G401.6 (cell line): Measurements from ENCODE around the gene CFAP73.
"Not testable (repeated sequence)": the region's sequence is repeated elsewhere in the genome, so short reads cannot be mapped to it uniquely, and the experiment has no call there.

Experiments used
- FAIRE-seq: peaks from 2 replicates; lab custom pipeline; 2012; peaks lifted over from hg19 to GRCh38; lab: Jason Lieb, UNC

Gene CFAP73

GRCh38 chr12:113119980-113120669 lies 29.4 kb upstream of the CFAP73 start:
- FAIRE-seq, result no peak

DNA sequence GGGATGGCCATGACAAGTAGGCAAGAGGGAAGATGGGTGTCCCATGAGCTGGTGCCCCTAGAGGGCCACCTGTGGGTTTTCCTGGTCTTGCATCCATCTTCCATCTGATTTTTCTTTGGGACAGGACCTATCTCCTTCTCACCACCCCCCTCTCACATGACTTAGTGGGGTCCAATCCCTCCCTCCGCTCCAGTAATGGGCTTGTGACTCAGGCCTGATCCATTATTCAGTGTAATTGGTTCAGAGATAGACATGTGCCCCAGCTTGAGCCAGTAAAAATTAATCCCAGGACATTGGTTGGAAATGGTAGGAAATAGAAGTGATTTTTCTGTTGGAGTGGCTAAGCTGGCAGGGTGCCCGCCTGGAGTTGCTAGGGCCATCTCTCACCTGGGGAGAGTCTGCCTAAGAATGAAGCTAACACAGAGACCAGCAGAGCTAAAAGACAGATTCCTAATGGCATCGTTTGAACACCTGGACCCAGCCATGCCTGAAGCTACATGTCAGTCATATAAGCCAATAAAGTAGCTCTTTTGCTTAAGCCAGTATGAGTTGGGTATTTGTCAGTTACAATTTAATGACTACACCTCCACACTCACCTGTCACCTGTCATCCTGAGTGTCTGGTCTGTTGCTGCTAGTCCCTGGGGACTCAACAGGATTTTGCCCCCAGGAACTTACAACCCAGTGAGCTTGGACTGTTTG lies 28.7 kb upstream of the CFAP73 start:
- no peak for FAIRE-seq

DNA sequence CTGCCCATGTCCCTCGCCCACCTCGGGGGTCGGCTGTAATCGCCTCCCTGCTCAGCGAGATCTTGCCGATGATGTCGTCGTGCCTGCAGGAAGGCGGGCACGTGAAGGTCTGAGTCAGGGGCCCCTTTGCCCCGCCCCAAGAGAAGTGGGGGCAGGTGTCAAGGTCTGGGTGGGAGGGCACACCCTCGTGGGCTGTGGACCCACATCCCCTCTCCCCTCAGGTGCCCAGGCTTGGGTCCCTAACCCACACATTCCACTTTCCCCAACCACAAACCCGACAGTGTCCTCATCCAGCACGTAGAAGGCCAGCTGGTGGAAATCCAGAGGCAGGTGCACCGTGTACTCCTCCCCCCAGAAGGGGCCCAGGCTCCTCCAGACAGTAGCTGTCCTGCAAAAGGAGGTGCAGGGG lies 21.7 kb upstream of the CFAP73 start:
- FAIRE-seq, result no peak

- FAIRE-seq, result no peak
Measured at GRCh38 chr12:113128802-113129663, 20.5 kb upstream of the CFAP73 start.

GRCh38 chr12:113129664-113130456 lies 19.7 kb upstream of the CFAP73 start:
- no peak for FAIRE-seq

GRCh38 chr12:113130457-113131135 lies 18.9 kb upstream of the CFAP73 start:
- no peak for FAIRE-seq

GRCh38 chr12:113131556-113131955 lies 18.0 kb upstream of the CFAP73 start:
- no peak for FAIRE-seq

DNA sequence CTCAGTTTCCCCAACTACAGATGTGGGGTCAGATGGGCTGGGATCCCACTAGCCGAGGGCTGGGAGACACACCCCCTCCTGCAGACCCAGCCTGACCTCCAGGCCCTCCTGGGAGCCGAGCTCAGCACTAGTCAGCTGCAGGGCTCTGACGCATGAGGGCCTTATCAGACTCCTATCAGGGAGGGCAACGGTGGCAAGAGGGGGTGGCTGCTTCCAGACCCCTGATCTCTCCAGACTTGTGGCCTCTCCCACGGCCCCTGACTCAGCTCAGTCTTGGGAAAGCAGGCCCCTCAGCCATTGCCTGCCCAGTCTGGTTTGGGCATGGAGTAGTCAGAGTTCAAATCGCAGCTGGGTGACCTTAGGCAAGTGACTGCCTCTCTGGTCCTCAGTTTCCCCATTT lies 16.5 kb upstream of the CFAP73 start:
- FAIRE-seq, result no peak

DNA sequence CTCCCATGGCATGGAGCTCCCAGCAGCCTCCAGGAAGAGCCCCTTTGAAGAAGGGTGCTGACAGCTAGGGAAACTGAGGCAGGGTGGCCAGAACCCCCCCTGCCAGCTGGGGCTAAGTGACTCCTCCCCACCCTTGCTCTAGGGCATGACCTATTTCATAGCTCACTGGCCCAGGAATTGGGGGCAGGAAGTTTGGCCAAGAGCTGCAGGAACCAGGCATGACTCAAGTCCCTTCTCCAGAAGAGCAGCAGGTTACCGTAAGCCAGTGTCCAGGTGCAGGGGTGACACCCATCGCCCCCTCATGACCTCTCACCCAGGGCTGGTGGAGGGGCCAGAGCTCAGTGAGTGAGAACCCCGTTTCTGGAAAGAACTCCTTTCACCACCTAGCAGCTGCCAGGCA lies 15.9 kb upstream of the CFAP73 start:
- FAIRE-seq, result no peak

DNA sequence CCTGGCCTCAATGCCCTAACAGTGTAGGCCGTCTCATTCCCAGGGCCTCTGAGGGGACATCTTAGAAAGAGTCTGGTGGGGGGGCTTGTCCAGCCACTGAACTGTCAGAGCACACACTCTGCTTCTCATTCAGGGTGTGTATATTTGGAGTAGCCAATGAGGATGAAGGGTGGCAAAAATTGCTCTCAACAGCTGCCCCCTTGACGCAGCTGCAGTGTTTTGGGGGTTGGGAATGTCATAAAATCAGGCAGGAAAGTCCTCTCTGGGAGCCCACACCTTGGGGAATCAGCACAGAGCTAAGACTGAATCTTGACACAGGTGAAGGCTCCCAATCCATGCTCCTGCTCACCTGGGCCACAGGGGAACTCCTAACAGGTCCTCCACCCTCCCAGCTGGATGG lies 15.5 kb upstream of the CFAP73 start:
- no peak for FAIRE-seq

- FAIRE-seq, result no peak
Measured at GRCh38 chr12:113134521-113134951, 15.0 kb upstream of the CFAP73 start.

DNA sequence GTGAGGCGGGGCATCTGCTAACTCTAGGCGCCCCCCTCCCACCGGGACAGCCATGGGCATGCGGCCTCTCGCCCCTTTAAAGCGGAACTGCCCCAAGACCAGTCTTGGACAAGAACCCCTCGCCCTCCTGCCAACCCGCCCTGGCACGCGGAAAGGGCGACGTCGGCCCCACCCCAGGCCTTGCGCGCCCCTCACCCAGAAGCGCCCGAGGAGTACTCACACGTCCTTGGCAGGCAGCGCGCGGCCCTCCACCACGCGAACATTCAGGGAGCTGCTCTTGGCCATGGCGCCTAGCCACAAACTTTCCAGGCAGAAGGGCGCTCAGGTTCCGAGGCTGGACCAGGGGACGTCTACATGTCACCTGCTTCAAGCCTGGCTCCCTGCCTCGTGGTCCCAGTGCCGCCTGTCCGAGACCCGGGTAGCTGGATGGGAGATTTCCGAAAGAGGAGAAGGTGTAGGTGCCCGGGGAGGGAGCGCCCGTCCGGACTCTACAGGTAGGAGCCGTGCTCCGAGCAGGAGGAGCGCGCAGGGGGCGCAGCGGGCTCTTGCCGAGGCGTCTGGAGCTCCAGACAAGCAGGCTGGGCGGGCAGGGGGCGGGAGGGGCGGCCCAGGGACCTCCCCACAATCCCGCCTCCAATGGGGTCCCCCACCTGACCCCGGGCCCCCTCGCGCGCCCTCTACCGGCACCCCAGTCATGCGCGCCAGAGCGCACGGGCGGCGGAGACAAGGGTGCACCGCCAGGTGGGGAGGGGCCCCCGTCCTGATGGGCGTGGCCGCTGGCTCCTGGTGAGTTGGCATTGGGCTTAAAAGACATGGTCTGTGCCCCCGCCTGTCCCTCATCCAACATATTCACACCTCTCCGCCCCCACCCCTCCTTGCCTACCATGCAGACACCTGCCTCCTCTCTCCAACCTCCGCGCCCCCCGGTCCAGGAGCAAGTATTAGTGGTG lies 14.1 kb upstream of the CFAP73 start, which contains the start of gene RASAL1:
Gene RASAL1, minus strand, starts transcription at position 584 of the 950 bp plus-strand sequence. Its CDS starts 299 bp downstream, at position 285.
- no peak for FAIRE-seq

GRCh38 chr12:113136128-113136989 lies 13.2 kb upstream of the CFAP73 start:
- no peak for FAIRE-seq

DNA sequence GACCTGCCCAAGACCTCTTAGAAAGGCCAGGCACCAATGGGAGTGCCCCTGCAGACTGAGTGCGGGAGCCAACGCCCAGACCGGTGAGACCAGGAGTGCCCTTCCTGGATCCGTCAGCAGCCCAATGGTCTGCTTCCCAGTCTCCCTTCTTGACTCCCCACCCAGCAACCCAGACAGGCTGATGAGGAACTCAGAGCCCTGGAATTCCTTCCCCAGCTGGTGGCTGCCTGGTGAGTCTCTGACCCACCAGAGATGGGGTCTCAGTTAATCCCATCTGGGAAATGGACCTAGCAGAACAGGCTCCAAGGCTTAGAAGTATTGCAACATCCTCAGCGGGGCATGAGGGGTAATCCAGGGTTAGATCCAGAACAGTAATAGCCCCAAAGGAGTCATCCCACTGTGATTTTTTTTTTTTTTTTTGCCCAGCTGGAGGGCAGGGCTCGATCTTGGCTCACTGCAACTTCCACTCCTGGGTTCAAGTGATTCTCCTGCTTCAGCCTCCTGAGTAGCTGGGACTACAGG lies 12.5 kb upstream of the CFAP73 start:
- FAIRE-seq, result no peak

DNA sequence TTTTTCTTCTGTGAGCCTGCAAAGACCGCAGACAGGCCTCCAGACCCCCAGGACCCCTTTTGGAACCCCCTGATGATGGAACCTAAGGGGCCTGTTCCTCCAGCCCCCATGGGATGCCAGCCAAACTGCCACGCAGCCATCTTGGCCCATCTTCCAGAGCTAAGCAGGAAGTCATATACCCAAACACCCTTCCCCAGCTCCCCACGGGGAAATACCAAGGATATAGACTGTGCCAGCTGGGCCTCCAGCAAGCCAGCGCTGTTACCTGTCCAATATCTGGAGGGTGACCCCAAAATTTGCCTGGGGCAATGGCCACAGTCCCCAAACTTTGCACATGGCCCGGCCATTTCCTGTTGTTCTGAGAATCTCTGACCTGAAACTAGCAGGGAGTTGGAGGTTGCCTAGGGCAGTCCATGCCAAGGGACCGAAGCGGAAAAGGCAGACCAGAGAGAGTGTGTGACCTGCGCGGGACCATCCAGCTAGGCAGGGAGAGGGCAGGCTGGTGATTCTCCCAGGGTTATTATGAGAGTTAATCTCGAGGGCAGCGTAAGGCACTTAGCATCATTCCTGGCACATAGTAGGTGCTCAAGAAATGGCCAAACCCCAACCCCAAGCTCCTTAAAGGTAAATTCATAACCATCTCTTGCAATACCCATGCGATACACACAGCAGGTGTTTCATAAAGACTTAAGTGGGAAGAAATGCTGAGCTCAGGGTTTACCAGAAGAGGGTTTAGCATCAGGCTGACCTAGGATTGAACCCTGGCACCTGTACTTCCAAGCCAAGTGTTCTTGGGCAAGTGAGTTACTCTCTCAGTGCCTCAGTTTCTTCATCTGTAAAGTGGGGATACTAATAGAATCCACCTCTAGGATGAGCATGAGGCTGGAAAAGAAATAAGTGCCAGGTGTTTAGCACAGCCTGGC lies 11.4 kb upstream of the CFAP73 start:
- no peak for FAIRE-seq

DNA sequence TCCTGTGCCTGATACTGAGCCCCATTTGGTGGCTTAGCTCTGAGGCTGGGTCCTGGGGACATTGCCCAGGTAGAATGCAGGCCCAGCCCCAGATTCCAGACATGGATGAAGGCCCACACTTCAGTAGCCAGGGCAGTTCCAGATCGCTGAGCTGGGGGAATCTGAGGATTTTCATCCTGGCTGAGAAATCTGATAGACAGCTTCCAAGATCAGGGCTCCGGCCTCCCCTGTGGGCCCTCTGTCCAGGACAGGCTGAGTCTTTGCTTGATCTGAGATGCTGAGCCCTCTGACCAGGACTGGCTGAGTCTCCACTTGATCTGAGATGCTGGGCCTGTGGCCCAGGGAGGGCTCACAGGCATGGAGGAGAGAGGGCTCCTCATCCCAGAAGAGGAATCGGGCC lies 10.7 kb upstream of the CFAP73 start:
- FAIRE-seq, result no peak

GRCh38 chr12:113140706-113141105 lies 8.8 kb upstream of the CFAP73 start:
- no peak for FAIRE-seq

GRCh38 chr12:113141716-113142115 lies 7.8 kb upstream of the CFAP73 start:
- FAIRE-seq, result not testable (repeated sequence)
